ENCODE measurements around the gene GNPTG.

Gene GNPTG

GRCh38 chr16:1348926-1349325 is 2.8 kb upstream of the GNPTG start:
- DNase-seq: no peak

DNA sequence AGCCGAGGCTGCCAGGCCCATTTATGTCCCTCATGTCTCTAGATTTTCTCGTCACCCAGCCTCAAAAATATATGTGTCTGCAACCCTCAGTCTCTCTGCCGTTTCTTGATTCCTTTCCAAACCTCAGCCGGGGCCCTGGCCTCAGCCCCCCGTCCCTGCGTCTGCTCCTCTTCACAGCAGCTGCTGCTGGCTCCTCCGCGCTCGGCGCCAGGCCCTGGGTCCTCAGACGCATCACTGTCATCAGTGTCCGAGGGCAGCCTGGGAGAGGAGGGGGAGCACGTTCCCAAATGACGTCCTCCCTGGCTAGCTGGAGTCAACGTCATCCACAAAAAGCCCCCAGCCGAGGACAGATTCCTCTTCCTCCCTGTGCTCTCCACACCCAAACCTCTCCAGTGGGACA is 2.4 kb upstream of the GNPTG start:
- DNase-seq: no peak

- no peak for DNase-seq
Observed at GRCh38 chr16:1349951-1350350, 1.8 kb upstream of the GNPTG start.

DNA sequence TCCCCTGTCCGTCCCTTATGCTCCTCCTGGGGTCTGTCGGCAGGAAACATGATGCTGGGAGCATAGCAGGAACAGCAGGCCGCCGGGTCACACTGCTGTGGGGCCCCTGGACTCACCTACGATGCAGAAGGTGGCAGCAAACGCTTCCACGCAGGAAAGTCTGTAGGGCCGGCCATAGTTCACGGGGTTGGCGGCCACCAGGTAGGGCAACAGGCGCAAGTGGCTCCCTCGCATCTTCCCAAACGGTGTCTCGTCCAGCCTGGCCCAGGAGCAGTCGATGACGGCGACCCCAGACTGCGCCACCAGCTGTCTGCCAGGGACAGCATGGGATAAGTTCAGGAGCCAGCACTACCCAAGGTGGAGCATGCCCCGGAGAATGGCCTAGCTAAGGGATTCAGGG is 1.0 kb upstream of the GNPTG start:
- DNase-seq: no peak

GRCh38 chr16:1351215-1351581 is 533 bp upstream of the GNPTG start:
- DNase-seq: no peak

DNA sequence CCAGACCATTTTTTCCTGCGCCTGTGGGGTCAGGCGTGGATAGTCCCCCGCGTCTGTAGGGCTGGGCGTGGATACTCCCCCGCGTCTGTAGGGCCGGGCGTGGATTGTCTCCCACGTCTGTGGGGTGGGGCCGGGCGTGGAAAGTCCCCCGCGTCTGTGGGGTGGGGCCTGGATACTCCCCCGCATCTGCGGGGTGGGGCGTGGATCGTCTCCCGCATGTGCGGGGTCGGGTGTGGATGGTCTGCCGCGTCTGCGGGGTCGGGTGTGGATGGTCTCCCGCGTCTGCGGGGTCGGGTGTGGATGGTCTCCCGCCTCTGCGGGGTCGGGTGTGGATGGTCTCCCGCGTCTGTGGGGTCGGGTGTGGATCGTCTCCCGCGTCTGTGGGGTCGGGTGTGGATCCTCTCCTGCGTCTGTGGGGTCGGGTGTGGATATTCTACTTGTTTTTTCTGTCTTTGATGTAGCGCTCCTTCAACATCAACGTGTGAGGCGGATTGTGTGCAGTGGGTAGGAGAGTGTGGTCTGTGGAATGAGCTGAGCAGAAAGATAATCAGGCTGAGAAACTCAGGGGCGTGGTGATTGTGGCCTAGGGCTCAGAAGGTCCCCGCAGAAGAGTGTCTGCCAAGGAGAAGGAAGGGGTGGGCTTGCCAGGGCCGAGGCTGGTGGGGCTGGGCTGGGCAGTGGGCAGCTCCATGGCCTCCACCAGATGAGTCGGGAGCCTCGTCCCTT is 3.2 kb downstream of the GNPTG start:
- no peak for DNase-seq

DNA sequence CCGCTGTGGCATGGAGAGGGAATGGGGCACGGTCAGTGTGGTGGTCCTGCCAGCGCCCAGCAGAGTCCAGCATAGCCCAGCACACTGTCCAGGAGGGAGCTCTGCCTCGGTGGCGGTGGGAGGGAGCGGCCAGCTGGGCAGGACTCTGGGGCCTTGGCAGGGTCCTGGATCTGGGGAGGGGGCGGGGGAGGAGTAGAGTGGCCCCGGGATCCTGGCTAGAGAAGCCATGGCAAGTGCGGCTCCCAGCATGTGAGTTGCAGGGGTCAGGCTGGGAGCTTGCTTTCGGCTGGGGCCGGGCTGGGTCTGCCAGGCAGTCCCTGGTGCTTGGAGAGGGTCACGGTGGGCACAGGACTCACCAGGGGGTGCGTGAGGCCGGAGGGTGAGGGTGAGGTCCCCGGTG is 3.9 kb downstream of the GNPTG start:
- no peak for DNase-seq

- no peak for DNase-seq
Observed at GRCh38 chr16:1356061-1356900, 4.5 kb downstream of the GNPTG start.

DNA sequence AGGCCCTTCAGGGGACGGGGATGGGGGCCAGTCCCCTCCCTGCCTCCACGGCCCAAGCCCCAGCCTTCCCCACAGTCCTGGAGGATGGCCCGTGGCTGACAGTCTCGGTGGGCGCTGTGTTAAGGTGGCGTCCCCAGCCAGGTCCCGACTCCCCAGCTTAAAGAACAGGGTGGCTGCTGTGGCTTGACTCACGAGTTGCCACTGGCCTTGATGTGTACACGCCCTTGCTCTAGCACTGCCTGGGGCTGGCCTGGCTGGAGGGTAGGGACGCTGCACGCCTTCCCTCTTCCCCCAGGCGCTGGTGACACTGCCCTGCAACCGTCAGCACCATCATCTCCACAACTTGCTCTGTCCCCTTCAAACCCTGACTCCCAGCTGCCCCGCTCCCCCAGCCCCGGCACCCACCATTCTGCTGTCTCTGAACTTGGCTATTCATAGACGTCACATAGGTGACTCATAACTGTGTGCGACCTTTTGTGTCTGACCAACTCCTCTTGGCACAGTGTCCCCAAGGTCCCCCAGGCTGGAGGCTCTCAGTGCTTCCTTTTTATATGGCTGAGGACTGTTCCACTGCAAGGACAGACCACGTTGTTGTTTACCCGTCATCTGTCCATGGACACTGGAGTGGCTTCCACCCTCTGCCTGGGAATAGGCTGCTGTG is 6.3 kb downstream of the GNPTG start:
- DNase-seq: no peak

DNA sequence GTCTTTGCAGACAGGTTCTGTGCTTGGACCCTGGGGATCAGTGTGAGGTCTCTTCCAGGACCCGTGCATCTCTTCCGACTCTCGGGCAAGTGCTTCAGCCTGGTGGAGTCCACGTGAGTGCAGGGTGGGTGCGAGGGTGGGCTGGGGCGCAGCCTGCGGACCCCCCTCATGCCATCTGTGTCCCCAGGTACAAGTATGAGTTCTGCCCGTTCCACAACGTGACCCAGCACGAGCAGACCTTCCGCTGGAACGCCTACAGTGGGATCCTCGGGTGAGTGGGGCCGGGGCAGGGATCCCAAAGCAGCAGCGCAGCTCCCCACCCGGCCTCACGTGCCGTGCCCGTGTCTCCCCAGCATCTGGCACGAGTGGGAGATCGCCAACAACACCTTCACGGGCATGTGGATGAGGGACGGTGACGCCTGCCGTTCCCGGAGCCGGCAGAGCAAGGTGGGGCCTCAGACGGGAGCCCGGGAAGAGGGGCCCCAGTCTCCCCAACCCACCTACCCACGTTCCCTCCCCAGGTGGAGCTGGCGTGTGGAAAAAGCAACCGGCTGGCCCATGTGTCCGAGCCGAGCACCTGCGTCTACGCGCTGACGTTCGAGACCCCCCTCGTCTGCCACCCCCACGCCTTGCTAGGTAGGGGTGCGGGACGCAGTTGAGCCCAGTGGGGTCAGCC is 10.1 kb downstream of the GNPTG start:
- DNase-seq: no peak

GRCh38 chr16:1362807-1363206 is 11.1 kb downstream of the GNPTG start:
- no peak for DNase-seq

GRCh38 chr16:1363501-1364041 is 11.8 kb downstream of the GNPTG start:
- DNase-seq: peak; percentile 70 to 73

DNA sequence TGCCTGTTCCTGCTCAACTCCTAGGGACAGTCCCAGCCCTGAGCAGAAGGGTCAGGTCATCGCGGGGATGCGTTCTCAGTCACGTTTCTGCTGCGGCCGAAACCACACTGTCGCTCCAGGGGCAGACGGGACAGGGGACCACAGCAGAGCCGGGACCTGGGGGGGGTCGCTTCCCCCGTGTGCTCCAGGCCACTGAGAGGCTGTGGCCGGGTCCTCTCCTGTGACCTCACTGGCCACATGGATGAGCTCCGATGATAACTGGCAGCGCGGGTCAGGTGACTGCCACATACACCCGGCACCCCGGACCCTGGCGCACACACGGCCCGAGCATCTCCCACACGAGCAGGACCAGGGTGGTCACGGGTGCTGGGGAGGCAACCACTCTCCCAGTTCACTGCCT is 12.8 kb downstream of the GNPTG start:
- no peak for DNase-seq

DNA sequence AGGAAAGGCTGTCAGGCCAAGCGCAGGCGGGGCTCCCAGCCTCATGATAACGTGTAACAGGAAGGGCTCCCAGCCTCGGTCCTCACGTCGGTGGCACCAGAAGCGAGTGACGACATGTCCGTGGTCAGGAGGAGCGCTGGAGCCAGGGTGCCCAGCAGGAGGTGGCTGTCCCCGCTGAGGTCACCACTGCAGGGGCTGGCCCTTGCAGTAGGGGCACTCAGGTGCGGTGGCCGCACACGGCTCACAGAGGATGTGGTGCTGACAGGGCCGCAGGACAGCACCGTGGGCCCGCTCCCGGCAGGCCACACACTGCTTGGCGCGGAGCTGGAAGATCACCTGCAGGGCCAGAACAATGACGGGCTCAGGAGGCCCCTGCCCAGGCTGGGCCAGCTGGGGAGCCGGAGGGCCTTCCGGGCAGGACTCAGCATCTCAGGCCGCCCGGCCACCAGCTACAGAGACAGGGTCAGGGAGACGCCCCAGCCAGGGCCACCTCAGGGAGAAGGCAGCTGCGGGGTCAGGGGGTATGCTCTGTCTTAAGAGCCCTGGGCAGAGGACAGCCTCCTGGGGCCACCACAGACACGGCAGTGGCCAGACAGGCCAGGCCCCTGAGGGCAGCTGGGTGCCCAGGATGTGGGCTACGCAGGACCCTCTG is 14.5 kb downstream of the GNPTG start:
- DNase-seq: no peak

DNA sequence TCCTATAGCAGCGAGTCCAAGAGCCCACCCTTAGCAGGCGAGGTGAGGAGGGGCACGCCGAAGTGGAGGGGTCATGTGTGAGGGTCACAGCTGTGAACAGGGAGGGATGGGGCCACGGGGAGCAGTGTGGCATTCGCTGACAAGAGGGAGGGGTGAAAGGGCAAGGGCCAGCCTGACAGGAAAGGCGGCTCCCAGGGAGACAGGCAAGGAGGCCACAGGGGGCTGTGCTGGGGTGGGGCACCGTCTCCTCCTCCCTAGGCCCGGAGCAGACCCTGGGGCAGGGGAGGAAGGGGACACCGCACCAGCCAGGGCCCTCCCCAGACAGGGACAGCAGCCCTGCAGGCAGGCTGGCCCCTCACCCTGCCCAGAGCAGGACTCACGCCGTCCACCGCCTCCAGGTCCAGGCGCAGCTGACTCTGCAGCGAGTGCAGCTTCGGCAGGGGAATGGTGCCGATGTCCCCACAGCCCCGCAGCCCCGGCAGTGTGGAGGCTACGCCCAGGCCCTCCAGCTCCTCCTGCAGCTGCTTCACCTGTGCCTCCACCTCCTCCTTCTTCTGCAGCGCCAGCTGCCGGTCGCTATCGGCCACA is 15.1 kb downstream of the GNPTG start:
- no peak for DNase-seq

DNA sequence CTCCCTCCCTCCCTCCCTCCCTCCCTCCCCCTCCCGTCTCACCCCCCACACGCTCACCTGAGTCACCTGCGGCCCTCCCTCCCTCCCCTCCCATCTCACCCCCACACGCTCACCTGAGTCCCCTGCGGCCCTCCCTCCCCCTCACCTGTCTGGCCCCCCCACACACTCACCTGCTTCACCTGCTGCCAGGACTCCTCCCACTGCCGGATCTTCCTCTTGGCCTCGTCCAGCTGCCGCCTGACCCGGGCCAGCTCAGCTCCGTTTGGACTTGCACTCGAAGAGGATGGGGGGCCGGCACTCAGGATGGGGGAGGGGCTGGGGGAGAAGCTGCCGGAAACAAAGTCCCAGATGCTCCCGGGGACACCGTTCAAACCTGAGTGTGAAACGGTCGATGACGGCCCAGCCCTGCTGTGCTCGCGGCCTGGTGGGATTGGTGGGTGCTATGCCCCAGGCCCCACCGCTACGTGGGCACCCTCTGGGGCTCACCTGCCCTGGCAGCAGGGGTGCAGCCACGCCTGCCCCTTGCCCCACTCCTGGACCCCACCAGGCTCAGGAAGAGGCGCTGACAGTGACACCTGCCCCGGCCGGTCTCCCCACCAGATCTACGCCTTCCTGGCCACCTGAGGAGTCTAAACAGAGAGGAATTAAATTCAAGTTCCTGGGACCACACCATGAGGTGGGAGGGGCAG is 15.9 kb downstream of the GNPTG start:
- DNase-seq: no peak

GRCh38 chr16:1371054-1371978 is 19.6 kb downstream of the GNPTG start:
- no peak for DNase-seq

GRCh38 chr16:1372292-1372950 is 20.7 kb downstream of the GNPTG start:
- no peak for DNase-seq

DNA sequence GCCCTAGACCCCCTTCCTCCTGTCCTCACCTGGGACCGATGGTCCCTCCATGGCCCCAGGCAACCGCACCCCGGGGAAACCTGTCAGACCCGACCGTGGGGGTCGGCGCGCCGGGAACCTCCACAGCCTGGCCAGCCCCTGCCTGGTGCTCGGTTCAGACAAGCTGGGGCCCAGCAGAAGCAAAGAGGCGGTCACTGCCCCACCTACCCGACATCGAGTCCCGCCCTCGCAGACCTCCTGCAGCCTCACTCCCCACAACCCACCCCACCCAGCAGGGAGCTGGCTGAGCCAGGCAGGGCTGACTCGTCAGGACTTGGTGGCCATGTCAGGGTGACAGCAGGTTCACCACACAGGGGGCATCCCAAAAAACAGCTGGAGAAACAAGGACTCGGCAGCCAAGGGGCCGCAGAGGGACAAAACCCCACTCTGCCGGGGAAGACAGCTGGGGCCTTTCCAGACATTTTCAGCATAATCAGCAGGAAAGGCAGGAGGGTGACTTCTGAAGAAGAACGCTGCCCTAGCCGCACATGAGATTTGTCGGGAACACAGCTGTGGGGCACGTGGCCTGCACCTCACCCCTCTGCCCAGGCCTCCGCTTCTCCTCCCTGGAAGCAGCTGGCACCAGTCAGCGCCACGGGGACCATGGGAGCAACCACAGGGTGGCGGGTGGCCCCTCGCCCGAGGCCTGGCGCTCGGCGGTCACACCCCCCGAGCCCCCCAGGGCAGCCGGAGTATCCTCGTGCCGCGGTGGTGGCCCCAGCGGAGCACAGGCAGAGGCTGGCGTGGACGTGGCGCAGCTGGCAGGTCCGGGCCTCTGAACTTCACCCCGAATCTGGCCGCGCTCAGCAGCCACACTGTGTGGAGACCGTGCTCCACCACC is 22.9 kb downstream of the GNPTG start:
- DNase-seq: no peak

All from CD4-positive, alpha-beta T cell treated with Interleukin-1 beta for 1 hour (primary cell).